Esophagus squamous epithelium (tissue), 5 donors: Measurements from ENCODE around the gene CLIC4. TPM values are rescaled to one million over a fixed set of nuclear protein-coding genes. Genes with fewer than 3 reads are reported as not detected.

Source experiments
- DNase-seq: peaks from one replicate; lab custom pipeline; 2025; lab: John Stamatoyannopoulos, UW
- H3K27ac ChIP-seq, 4 donors: fragments of 200-600 bp; sonication (generic); one replicate each; pipeline ENCODE4 v1.5.1; 2016 to 2019; ENCODE audit warnings: mild to moderate bottlenecking in 1 of 4
- H3K27me3 ChIP-seq, 4 donors: fragments of 200-600 bp; sonication (generic); 1 replicate in 3 of 4; 2 replicates in 1 of 4; pipeline versions ENCODE4 v1.5.1 to v1.6.0; 2017 to 2021; ENCODE audit warnings: antibody characterized with exemption in 1 of 4
- H3K36me3 ChIP-seq, 3 donors: fragments of 200-600 bp; sonication (generic); one replicate each; pipeline ENCODE4 v1.5.1; 2016 to 2019
- H3K4me1 ChIP-seq, 3 donors: fragments of 200-600 bp; sonication (generic); one replicate each; pipeline ENCODE4 v1.5.1; 2017 to 2019
- H3K4me3 ChIP-seq, 4 donors: fragments of 200-600 bp; sonication (generic); 1 replicate in 3 of 4; 2 replicates in 1 of 4; pipeline ENCODE4 v1.5.1; 2016 to 2019; ENCODE audit warnings: mild to moderate bottlenecking in 2 of 4, moderate library complexity in 1 of 4
- H3K9me3 ChIP-seq, 3 donors: fragments of 200-600 bp; sonication (generic); one replicate each; pipeline ENCODE4 v1.5.1; 2016 to 2019
- POLR2A ChIP-seq, 4 donors: fragments of 450-650 bp; IDR thresholded peaks; one replicate each; pipeline ENCODE4 v1.6.1; 2017; ENCODE audit warnings: antibody characterized with exemption in 4 of 4, mild to moderate bottlenecking in 4 of 4, moderate library complexity in 3 of 4
- WGBS, 2 donors: methylation state at CpG; one replicate each; pipeline ENCODE4 v1.1.5; 2018; 5-methylcytosine and 5-hydroxymethylcytosine counted together
- intact Hi-C: fragments of 100-400 bp; cut with DNase I; formaldehyde crosslinking; loops from one replicate; pipeline ENCODE4 v1.15.0; 2022
- total RNA-seq, 4 donors: library from RNA; depleted of rRNA; stranded (reverse); fragments of >200 nt; gene quantifications; one replicate each; pipeline ENCODE4 v1.1.0, GENCODE V29; 2016
- TF ChIP-seq, protein P1 (sequence below), 6 experiments: fragments of 450-650 bp in 4 of 6; fragments of 200-600 bp in 2 of 6; sonication (generic) in 2 of 6; IDR thresholded peaks; one replicate each; pipeline ENCODE4 v1.5.1; 2016 to 2019; ENCODE audit warnings: antibody characterized with exemption in 6 of 6, mild to moderate bottlenecking in 4 of 6, moderate library complexity in 4 of 6
- donor health status: DM: yes; HTN: yes; CAD: no.

The CLIC4 gene
- total RNA-seq, 4 donors from 2014 or later: 22.3 to 204 (median 69.0) TPM

DNA sequence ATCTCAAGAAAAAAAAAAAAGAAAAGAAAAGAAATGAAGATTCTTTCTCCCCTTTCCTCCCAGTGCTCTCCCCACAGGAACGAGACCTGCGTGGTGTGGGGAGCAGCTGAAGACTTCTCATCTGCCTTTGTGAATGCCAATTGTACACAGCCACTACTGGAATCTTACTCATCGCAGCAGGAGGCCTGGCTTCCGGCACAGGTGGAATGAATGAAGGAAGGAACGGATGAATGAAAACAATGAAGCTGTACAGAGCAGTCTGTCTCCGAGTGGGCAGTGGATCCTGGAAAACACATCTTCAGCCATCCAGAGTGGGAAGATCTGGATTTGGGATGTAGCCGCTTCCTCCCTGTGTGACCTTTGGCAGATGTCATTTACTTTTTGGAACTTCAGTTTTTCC is 119.9 kb downstream of the CLIC4 start:
- WGBS, 2 donors: 59 to 75% methylated on average over 7 of the region's 7 CpGs
- intact Hi-C loops: no loop called here
- no peak for DNase-seq

DNA sequence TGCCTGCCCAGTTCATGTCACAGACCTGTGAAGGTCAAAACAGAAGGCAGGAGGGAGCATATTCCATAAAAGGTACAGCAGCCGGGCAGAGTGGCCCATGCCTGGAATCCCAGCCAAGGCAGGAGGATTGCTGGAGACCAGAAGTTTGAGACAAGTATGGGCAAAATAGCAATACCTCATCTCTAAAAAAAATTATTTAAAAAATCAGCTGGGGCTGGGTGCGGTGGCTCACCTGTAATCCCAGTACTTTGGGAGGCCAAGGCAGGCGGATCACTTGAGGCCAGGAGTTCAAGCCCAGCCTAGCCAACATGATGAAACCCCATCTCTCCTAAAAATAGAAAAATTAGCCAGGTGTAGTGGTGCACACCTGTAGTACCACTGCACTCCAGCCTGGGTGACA is 120.3 kb downstream of the CLIC4 start:
- Histone ChIP-seq H3K4me3 (no peak overlapping the region), H3K27me3 (peaks cover 0 to 72% (median 0%) of the 10 kb centered on the region in 4 donors), H3K4me1 (peaks cover 0 to 34% (median 0%) of the 10 kb centered on the region in 3 donors), H3K36me3 (no peaks in the 10 kb centered on the region), H3K9me3 (no peaks in the 10 kb centered on the region), H3K27ac (no peak overlapping the region)
- WGBS, 2 donors: 52 to 54% methylated on average over 3 of the region's 3 CpGs
- intact Hi-C loops: no loop called here
- DNase-seq: no peak
- TF ChIP-seq, protein P1, sequence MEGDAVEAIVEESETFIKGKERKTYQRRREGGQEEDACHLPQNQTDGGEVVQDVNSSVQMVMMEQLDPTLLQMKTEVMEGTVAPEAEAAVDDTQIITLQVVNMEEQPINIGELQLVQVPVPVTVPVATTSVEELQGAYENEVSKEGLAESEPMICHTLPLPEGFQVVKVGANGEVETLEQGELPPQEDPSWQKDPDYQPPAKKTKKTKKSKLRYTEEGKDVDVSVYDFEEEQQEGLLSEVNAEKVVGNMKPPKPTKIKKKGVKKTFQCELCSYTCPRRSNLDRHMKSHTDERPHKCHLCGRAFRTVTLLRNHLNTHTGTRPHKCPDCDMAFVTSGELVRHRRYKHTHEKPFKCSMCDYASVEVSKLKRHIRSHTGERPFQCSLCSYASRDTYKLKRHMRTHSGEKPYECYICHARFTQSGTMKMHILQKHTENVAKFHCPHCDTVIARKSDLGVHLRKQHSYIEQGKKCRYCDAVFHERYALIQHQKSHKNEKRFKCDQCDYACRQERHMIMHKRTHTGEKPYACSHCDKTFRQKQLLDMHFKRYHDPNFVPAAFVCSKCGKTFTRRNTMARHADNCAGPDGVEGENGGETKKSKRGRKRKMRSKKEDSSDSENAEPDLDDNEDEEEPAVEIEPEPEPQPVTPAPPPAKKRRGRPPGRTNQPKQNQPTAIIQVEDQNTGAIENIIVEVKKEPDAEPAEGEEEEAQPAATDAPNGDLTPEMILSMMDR (IDR thresholded peaks at IDR 0.05): no peak
- TF ChIP-seq POLR2A (IDR thresholded peaks at IDR 0.05): no peak

More for the DNA sequence above, 119.9 kb downstream of the CLIC4 start:
- no peak overlapping the region for H3K4me3 ChIP-seq
- H3K36me3 ChIP-seq: no peaks in the 10 kb centered on the region
- H3K9me3 ChIP-seq: no peaks in the 10 kb centered on the region
- H3K27ac ChIP-seq: no peak overlapping the region
- H3K4me1 ChIP-seq: peaks cover 0 to 34% (median 0%) of the 10 kb centered on the region in 3 donors
- TF ChIP-seq, protein P1 (IDR thresholded peaks at IDR 0.05): no peak
- no peak for TF ChIP-seq POLR2A (IDR thresholded peaks at IDR 0.05)
- peaks cover 0 to 73% (median 0%) of the 10 kb centered on the region in 4 donors for H3K27me3 ChIP-seq

DNA sequence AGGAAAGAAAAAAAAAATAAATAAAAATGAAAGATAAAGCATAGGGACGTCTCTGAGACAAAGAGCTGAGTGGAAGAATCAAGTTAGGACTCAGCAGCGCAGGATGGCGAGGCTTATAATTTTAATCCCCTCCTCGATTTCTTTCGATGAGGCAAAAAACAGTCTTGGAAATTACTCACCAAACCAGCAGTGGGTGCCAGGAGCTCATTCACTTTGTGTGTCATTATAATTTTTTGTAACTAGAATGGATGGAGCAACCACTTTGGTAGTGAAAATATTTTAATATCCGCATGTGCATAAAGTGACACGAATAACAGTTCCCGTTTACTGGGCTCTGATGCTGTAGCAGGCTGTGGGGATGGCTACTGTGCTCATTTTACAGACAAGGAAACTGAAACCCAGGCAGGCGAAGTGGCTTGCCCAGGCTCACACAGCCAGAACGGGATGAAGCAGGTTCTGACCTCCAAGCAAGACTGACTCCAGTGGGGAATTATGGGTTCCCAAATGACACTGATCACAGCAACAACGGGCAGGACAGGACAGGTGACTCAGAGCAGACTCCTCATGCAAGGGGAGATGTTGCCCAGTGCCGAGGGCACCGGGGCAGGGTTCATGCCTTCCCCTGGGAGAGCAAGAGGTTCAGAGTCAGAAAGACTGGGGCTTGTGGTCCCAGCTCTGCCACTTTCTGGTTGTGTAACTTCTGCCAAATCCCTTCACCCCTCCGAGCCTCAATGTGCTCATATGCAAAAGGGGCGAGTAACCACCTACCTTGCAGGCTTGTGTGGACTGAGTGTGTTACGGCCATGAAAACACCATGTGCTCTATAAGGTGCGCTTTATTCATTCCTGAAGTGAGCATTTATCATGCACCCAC is 121.2 kb downstream of the CLIC4 start:
- 44 to 45% methylated on average over 9 to 15 of the region's 17 CpGs for WGBS, 2 donors
- intact Hi-C loops: no loop called here
- no peak for DNase-seq

DNA sequence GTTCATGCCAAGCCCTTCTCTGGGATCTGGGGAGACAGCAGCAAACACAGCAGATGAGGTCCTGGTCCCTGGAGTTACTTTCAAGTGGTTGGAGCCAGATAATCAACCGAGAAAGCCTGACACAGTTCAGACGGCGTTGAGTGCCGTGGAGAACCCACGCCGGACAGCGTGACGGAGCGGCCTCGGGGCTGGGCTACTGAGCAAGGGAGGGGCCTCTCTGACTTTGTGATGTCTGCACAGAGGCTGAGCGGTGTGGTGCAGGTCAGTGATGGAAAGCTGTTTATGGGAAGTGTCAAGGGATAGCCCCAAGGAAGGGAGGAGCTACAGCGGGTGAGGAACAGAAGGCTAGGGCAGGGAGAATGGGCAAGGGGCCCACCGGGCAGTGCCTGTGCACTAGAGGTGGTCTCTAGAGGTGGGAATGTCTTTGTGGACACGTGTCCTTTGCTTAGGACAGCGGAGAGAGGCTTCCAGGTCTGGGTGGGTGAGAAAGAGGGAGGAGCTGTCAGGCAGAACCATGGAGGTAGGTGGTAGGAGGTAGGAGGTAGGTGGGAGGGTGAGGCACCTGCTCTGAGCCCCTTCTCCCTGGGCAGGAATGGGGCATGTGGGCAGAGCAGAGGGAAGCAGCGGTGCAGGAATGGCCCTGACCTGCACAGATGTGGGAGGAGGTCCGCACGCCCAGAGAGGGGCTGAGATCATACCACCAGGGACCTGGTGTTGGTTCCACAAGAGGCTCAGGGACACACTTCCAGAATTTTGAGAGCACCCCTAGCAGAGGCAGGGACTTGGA is 122.0 kb downstream of the CLIC4 start:
- TF ChIP-seq POLR2A (IDR thresholded peaks at IDR 0.05): no peak
- TF ChIP-seq, protein P1 (IDR thresholded peaks at IDR 0.05): no peak
- intact Hi-C loops: no loop called here
- H3K36me3 ChIP-seq: no peaks in the 10 kb centered on the region
- no peaks in the 10 kb centered on the region for H3K9me3 ChIP-seq
- H3K27me3 ChIP-seq: peaks cover 0 to 72% (median 0%) of the 10 kb centered on the region in 4 donors
- WGBS, 2 donors: 45 to 62% methylated on average over 8 to 15 of the region's 18 CpGs
- no peak overlapping the region for H3K27ac ChIP-seq
- DNase-seq: no peak
- no peak overlapping the region for H3K4me3 ChIP-seq
- H3K4me1 ChIP-seq: peaks cover 0 to 27% (median 0%) of the 10 kb centered on the region in 3 donors

More for the DNA sequence above, 121.2 kb downstream of the CLIC4 start:
- peaks cover 0 to 34% (median 0%) of the 10 kb centered on the region in 3 donors for H3K4me1 ChIP-seq
- H3K27me3 ChIP-seq: peaks cover 0 to 72% (median 0%) of the 10 kb centered on the region in 4 donors
- no peaks in the 10 kb centered on the region for H3K36me3 ChIP-seq
- no peak overlapping the region for H3K27ac ChIP-seq
- no peak overlapping the region for H3K4me3 ChIP-seq
- no peaks in the 10 kb centered on the region for H3K9me3 ChIP-seq
- TF ChIP-seq POLR2A (IDR thresholded peaks at IDR 0.05): no peak
- TF ChIP-seq, protein P1 (IDR thresholded peaks at IDR 0.05): no peak
